Measurements from ENCODE around the gene FGR.
"Not testable (repeated sequence)": the region's sequence is repeated elsewhere in the genome, so short reads cannot be mapped to it uniquely, and the experiment has no call there.

FGR gene

GRCh38 chr1:27626031-27626935 lies 8.7 kb downstream of the FGR start:
- H3K27ac ChIP-seq = no peak overlapping the region
- no peak overlapping the region for H3K9ac ChIP-seq (ENCODE audit: insufficient read length)
- no peak overlapping the region for H3K4me3 ChIP-seq
- no peaks in the 10 kb centered on the region for H3K9me3 ChIP-seq (ENCODE audit: low read depth, low read length)
- no peak for DNase-seq (ENCODE audit: low read depth, low spot score)
- TF ChIP-seq FOXP2 (optimal IDR thresholded peaks at IDR 0.05; ENCODE audit: control extremely low read depth, extremely low read length, insufficient read depth) = no peak
- H3K36me3 ChIP-seq (ENCODE audit: insufficient read depth, low read length) = no peaks in the 10 kb centered on the region

- TF ChIP-seq EZH2 (IDR thresholded peaks at IDR 0.05) = no peak
- no peak for TF ChIP-seq FOXP2 (optimal IDR thresholded peaks at IDR 0.05; ENCODE audit: control extremely low read depth, extremely low read length, insufficient read depth)
- TF ChIP-seq POLR2AphosphoS5 (IDR thresholded peaks at IDR 0.05; ENCODE audit: borderline replicate concordance, low read depth, low read length) = no peak
- Histone ChIP-seq H3K9me3 (ENCODE audit: low read depth, low read length) (no peaks in the 10 kb centered on the region), H3K9ac (ENCODE audit: insufficient read length) (no peak overlapping the region), H3K27ac (no peak overlapping the region), H3K36me3 (ENCODE audit: insufficient read depth, low read length) (no peaks in the 10 kb centered on the region), H3K4me3 (no peak overlapping the region)
- DNase-seq (ENCODE audit: low read depth, low spot score) = no peak
These were observed 10.4 kb downstream of the FGR start for GRCh38 chr1:27624467-27625178.

DNA sequence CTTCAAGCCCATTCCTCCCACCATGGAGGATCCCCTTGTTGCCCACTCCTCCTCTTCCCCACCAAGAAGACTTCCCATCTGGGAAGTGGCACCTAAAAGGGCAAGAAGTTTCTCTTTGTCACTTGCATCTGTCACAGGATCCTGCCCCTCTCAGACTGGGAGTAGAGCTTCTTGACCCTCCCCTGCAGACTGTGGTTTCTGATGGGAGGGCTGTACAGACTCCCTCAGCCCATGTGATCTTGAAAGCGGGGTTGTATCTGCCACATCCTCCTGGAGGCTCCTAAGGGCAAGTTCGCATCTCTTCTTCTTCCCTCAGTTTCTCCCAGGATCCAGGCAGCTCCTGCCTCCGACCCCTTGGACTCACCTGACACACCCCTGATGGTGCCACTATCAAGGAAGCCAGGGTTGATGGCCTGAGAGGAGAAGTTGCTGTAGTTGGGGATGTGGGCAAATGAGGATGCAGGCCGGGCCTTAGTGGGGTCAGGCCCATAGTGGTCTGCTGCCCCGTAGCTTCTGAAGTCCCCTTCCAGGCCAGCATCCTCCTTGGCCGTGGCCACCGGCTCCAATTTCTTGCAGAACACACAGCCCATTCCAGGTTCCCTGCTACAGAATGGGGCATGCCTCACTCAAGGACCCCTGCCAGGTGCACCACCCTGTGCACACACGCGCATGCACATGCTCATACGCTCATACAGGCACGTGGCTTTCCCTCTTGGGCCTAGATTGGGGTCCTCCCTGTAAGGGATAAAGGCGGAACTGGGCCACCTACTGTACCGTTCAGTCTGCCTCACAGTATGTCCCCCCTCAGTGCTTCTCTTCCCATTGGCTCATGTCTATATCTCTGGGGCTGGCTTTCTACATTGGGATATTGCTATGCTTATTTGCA lies 11.4 kb downstream of the FGR start:
- TF ChIP-seq POLR2AphosphoS5 (IDR thresholded peaks at IDR 0.05; ENCODE audit: borderline replicate concordance, low read depth, low read length) = no peak
- no peak for TF ChIP-seq FOXP2 (optimal IDR thresholded peaks at IDR 0.05; ENCODE audit: control extremely low read depth, extremely low read length, insufficient read depth)
- no peak for TF ChIP-seq EZH2 (IDR thresholded peaks at IDR 0.05)
- H3K27ac ChIP-seq = no peak overlapping the region
- no peak overlapping the region for H3K4me3 ChIP-seq
- DNase-seq (ENCODE audit: low read depth, low spot score) = no peak
- H3K9ac ChIP-seq (ENCODE audit: insufficient read length) = no peak overlapping the region
- H3K36me3 ChIP-seq (ENCODE audit: insufficient read depth, low read length) = no peaks in the 10 kb centered on the region
- no peaks in the 10 kb centered on the region for H3K9me3 ChIP-seq (ENCODE audit: low read depth, low read length)

GRCh38 chr1:27622828-27623227 lies 12.2 kb downstream of the FGR start:
- H3K9me3 ChIP-seq (ENCODE audit: low read depth, low read length) = no peaks in the 10 kb centered on the region
- no peak overlapping the region for H3K9ac ChIP-seq (ENCODE audit: insufficient read length)
- no peak overlapping the region for H3K4me3 ChIP-seq
- TF ChIP-seq FOXP2 (optimal IDR thresholded peaks at IDR 0.05; ENCODE audit: control extremely low read depth, extremely low read length, insufficient read depth) = no peak
- no peak for DNase-seq (ENCODE audit: low read depth, low spot score)
- no peak overlapping the region for H3K27ac ChIP-seq
- no peaks in the 10 kb centered on the region for H3K36me3 ChIP-seq (ENCODE audit: insufficient read depth, low read length)

DNA sequence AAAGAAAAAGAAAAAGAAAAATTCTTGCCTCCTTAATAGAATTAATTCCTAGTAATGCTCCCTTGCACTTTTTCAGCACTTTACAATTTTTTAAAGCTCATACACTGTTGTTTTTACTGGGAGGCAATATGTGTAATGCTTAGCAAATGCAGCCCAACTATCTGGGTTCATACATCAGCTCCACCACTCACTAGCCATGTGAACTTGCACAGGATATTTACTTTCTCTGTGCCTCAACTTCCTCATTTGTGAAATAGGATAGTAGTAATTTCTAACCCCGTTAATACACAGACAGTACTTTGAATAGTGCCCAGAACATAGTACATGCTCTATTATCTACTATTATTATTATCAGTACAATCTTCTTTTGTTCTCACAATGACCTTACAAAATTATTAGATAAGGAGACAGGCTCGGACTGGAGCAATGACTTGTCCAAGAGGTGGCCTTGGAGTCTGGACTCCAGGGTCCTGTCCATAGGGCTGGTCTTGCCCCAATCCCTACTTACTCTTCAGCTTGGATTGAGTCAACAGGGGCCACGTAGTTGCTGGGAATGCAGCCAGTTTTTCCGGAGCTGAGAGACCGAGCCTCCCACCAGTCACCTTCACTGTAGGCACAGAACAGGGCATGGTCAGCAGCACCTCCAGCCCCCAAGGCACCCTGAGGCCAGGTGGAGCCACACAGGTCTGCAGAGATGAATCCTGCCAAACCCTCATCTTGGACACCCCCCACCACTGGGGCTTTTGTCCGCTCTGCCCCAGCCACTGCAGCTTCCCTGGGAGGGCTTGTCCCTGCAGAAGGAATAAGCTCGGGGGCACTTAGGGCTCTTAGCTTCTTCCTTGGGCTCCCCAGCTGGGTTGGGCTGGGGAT lies 13.7 kb downstream of the FGR start:
- H3K36me3 ChIP-seq (ENCODE audit: insufficient read depth, low read length) = no peaks in the 10 kb centered on the region
- DNase-seq (ENCODE audit: low read depth, low spot score) = no peak
- no peak overlapping the region for H3K9ac ChIP-seq (ENCODE audit: insufficient read length)
- no peaks in the 10 kb centered on the region for H3K9me3 ChIP-seq (ENCODE audit: low read depth, low read length)
- no peak for TF ChIP-seq FOXP2 (optimal IDR thresholded peaks at IDR 0.05; ENCODE audit: control extremely low read depth, extremely low read length, insufficient read depth)
- no peak for TF ChIP-seq POLR2AphosphoS5 (IDR thresholded peaks at IDR 0.05; ENCODE audit: borderline replicate concordance, low read depth, low read length)
- no peak for TF ChIP-seq EZH2 (IDR thresholded peaks at IDR 0.05)
- no peak overlapping the region for H3K27ac ChIP-seq
- no peak overlapping the region for H3K4me3 ChIP-seq

GRCh38 chr1:27619782-27620438 lies 15.1 kb downstream of the FGR start:
- not testable (repeated sequence) for H3K9ac ChIP-seq (ENCODE audit: insufficient read length); H3K27ac ChIP-seq; H3K9me3 ChIP-seq (ENCODE audit: low read depth, low read length); H3K36me3 ChIP-seq (ENCODE audit: insufficient read depth, low read length); DNase-seq (ENCODE audit: low read depth, low spot score); H3K4me3 ChIP-seq

GRCh38 chr1:27618341-27619082 lies 16.5 kb downstream of the FGR start:
- no peak overlapping the region for H3K4me3 ChIP-seq
- DNase-seq (ENCODE audit: low read depth, low spot score) = no peak
- no peak overlapping the region for H3K9ac ChIP-seq (ENCODE audit: insufficient read length)
- TF ChIP-seq FOXP2 (optimal IDR thresholded peaks at IDR 0.05; ENCODE audit: control extremely low read depth, extremely low read length, insufficient read depth) (no peak), EZH2 (IDR thresholded peaks at IDR 0.05) (no peak), POLR2AphosphoS5 (IDR thresholded peaks at IDR 0.05; ENCODE audit: borderline replicate concordance, low read depth, low read length) (no peak)
- no peaks in the 10 kb centered on the region for H3K36me3 ChIP-seq (ENCODE audit: insufficient read depth, low read length)
- no peaks in the 10 kb centered on the region for H3K9me3 ChIP-seq (ENCODE audit: low read depth, low read length)
- no peak overlapping the region for H3K27ac ChIP-seq
